Dendritic cell treated with granulocyte-macrophage colony-stimulating factor and Interleukin-4, amounts not matched to agents 40 ng/mL and 50 ng/mL, for 4 days (primary cell): Measurements from ENCODE around the gene FAM43A.

ENCODE experiments used
- H3K27ac Mint-ChIP-seq: one replicate; pipeline ENCODE4 v1.8.0; 2022; ENCODE audit warnings: mild to moderate bottlenecking, mixed read lengths
- H3K27me3 Mint-ChIP-seq: one replicate; pipeline ENCODE4 v1.8.0; 2022; ENCODE audit warnings: mild to moderate bottlenecking, mixed read lengths
- H3K36me3 Mint-ChIP-seq: one replicate; pipeline ENCODE4 v1.8.0; 2022; ENCODE audit warnings: low read depth, mixed read lengths
- H3K4me1 Mint-ChIP-seq: one replicate; pipeline ENCODE4 v1.8.0; 2022; ENCODE audit warnings: low read depth, mixed read lengths
- H3K4me3 Mint-ChIP-seq: one replicate; pipeline ENCODE4 v1.8.0; 2022; ENCODE audit warnings: mild to moderate bottlenecking, moderate library complexity, mixed read lengths
- H3K9me3 Mint-ChIP-seq: one replicate; pipeline ENCODE4 v1.8.0; 2022; ENCODE audit warnings: mixed read lengths
- intact Hi-C: fragments of 100-400 bp; cut with micrococcal nuclease; formaldehyde crosslinking; loops from one replicate; pipeline ENCODE4 v1.15.0; 2022

FAM43A gene

GRCh38 chr3:194730365-194730764, 44.7 kb downstream of the FAM43A start:
- intact Hi-C loops: no loop called here
- Mint-ChIP-seq H3K9me3 (no peaks in the 10 kb centered on the region), H3K27ac (no peak overlapping the region), H3K4me1 (peaks cover 9% of the 10 kb centered on the region), H3K36me3 (no peaks in the 10 kb centered on the region), H3K27me3 (peaks cover 17% of the 10 kb centered on the region), H3K4me3 (no peak overlapping the region)

DNA sequence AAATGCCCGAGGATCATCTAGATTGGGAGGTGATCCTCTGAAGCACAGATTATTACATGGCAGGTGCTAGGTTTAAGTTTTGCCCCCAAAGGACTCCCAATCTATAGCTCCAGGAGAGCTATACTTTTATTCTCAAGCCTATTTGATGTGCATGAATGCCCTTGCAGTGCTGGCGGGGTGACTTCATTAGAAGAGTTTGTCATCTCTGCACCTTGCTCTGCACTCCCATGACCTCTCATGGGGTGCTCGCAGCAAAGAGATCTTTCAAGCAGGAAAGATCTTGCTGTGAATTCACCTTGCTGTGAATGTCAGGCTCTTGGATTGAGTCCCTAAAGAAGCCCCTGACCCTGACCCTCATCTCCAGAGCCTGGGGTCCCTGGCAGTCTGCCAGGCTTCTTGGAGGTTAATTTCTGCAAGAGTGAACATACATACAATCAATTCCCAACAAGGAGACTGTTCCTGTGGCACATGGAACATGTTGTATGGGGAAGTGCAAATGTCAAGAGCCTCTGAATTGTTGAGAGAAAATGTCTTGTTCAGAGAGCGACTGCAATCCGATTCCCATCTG, 45.9 kb downstream of the FAM43A start:
- no peak overlapping the region for H3K4me3 Mint-ChIP-seq
- intact Hi-C loops: no loop called here

DNA sequence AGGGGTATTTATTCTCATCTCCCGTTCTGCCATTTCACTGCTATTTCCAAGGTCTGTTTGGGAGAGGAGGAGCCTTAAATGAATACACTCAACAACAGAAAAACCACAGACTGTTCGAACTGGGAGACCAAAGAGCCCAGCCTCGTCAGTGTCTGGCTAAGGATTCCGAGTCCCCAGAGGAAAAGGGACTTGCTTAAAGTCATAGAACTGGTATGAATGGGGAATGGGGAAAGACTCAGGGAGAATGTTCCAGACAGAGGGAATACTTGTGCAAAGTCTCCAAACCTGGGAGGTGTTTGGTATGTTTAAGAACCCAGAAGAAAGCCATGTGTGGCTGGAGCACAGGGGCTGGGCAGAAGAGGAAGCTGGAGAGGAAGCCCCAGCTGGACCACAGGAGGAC, 46.9 kb downstream of the FAM43A start:
- H3K4me3 Mint-ChIP-seq: no peak overlapping the region
- H3K27ac Mint-ChIP-seq: no peak overlapping the region
- H3K27me3 Mint-ChIP-seq: peaks cover 13% of the 10 kb centered on the region
- intact Hi-C loops: no loop called here
- no peaks in the 10 kb centered on the region for H3K36me3 Mint-ChIP-seq
- peaks cover 9% of the 10 kb centered on the region for H3K4me1 Mint-ChIP-seq
- H3K9me3 Mint-ChIP-seq: no peaks in the 10 kb centered on the region

More for the DNA sequence above, 45.9 kb downstream of the FAM43A start:
- Mint-ChIP-seq H3K36me3 (no peaks in the 10 kb centered on the region), H3K27me3 (peaks cover 13% of the 10 kb centered on the region), H3K9me3 (no peaks in the 10 kb centered on the region), H3K27ac (no peak overlapping the region), H3K4me1 (peaks cover 9% of the 10 kb centered on the region)

DNA sequence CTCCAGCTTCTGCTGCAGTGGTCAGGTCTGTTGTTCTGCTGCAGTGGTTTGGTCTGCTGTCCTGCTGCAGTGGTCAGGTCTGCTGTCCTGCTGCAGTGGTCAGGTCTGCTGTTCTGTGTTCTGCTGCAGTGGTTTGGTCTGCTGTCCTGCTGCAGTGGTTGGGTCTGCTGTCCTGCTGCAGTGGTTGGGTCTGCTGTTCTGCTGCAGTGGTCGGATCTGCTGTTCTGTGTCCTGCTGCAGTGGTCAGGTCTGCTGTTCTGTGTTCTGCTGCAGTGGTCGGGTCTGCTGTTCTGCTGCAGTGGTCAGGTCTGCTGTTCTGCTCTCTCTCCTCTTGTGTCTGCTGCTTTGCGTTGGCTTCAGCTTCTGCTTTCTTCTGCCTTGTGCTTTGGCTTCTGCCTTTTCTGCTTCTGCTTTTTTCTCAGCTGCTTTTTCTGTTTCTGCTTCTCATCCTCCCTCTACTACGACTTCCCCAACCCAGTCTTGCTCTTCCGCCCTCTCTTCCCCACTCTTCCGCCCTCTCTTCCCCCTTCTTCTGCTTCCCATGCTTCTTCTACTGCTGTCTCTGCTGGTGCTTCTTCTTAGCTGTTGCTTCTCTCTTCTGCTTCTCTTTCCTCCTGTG, 50.7 kb downstream of the FAM43A start:
- Mint-ChIP-seq H3K27me3 (peaks cover 10% of the 10 kb centered on the region), H3K4me1 (peaks cover 15% of the 10 kb centered on the region), H3K27ac (no peak overlapping the region), H3K9me3 (no peaks in the 10 kb centered on the region), H3K36me3 (no peaks in the 10 kb centered on the region), H3K4me3 (no peak overlapping the region)
- intact Hi-C loops: no loop called here

- Mint-ChIP-seq H3K27me3 (peaks cover 11% of the 10 kb centered on the region), H3K9me3 (no peaks in the 10 kb centered on the region), H3K4me3 (no peak overlapping the region), H3K27ac (no peak overlapping the region), H3K4me1 (peaks cover 18% of the 10 kb centered on the region), H3K36me3 (no peaks in the 10 kb centered on the region)
- intact Hi-C loops: no loop called here
Observed at GRCh38 chr3:194736896-194737600, 51.4 kb downstream of the FAM43A start.
